ENCODE data around the gene SEL1L3.

SEL1L3 gene

DNA sequence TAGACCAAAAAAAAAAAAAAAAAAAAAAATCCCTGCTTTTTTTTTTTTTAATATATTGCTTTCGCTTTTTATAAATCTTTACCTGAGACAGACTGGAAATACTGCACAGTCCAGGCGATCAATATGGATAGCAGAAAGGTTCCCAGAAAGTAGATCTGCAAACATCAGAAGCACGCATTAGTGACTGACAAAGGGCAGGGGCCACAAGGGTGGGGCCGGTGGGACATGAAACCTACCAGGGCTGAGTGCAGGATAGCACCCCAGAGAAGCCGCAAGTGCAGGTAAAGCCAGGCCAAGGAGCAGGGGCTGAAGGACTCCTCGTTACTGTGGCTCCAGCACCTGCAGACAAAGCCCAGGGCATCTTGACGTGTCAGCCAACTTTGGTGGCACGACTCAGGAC lies 105.3 kb downstream of the SEL1L3 start:
- no peak for DNase-seq (ENCODE audit: low read depth in 1 of 2, low spot score in 1 of 2)

DNA sequence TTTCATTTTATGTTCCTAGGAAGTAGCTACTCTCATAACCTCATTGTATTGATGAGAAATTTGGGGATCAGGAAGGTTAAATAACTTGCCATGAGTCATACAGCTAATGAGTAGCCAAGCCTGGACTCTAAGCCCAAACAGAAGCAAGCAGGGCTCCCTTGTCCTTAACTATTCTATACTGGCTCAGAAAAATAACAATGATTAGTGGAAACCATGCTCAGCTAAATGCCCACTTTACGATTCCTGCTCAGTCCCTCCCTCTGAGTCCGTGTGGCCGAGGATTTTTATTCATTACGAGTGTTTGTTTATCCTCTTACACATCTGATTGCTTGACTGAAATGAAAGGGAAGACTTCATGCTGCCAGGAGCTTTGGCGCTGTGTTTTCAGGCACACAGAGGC lies 106.3 kb downstream of the SEL1L3 start:
- DNase-seq (ENCODE audit: low read depth in 1 of 2, low spot score in 1 of 2), result no peak

DNA sequence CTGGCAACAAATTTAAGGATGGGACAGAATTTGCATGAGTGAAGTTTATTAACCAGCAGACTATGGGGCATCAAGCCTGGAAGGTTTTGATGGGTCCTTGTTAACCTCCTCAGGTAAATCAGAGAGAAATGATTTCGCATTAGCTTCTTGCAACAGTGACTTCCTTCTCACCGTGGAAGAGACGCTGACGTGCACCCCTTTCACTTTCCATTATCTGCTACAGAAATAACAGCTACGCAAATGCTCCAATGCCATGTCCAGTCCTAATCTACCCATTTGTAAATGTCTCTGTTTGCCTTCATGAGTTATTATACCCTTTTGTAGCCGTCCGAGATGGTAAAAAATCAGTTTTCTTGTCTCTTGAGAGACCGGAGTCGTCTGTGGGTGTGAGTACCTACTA lies 106.9 kb downstream of the SEL1L3 start:
- DNase-seq (ENCODE audit: low read depth in 1 of 2, low spot score in 1 of 2), result no peak

DNA sequence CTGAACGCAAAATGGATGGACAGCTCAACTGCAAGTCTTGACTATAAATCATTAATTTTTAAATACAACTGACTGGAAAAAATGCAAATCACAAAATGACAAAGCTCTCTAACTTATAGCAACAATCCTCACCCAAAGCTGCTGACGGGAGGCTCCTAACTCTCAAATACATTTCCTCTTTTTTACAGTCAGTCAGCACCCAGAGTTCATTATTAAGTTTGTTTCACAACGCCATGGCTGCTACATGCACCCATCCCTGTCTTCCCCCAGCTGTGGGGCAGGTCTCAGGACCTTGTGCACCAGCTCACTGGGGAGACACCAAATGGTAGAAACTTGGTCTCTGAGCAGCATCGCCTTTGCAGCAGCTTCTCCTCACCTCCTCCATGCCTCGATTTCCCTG lies 109.5 kb downstream of the SEL1L3 start:
- no peak for DNase-seq (ENCODE audit: low read depth in 1 of 2, low spot score in 1 of 2)

DNA sequence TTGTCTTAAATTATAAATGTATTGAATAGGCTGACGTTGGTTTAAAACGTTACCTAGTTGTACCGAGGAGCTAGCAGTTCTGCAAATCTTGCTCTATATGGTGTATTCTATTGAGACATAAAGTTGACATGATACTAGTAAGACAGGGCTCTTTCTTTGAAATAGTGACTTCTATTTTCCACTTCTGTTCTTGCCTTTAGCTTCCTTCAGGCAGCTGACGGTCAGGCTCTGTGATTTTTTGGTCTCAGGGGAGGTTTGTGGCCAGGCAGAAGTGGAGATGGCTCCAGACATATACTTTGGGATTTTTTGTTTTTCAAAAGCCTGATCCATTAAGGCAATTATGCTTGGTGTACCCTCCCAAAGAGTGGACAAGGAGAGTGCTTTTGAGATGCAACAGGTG lies 111.9 kb downstream of the SEL1L3 start:
- no peak for DNase-seq (ENCODE audit: low read depth in 1 of 2, low spot score in 1 of 2)

DNA sequence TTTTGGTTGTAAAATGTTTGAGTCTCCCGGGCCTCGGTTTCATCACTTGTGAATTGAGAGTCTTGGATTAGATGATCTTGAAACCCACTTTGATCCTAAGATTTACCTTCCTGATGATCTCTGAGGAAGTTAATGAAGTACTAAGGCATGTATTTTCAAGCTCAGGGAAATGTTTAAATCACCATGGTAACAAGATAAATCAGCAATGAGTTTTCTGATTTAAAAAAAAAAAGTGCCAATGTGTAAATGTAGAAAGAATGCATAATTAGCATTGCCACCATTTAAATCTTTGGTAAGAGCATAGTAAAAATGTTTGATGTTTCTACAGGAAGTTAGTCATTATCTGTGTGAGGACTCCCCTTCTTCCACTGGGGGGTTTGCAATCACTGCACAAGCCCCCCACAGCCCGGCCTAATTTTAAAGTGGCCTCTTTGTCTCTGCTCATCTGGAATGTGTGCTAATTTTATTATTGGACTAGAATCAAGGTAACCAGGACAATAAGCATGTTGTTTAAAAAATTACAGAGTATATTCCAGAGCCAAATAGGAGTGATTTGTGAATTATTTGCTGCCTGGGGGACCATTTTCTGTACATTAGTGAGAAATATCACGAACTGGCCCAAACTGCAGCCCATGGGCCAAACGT lies 113.5 kb downstream of the SEL1L3 start:
- no peak for DNase-seq (ENCODE audit: low read depth in 1 of 2, low spot score in 1 of 2)

DNA sequence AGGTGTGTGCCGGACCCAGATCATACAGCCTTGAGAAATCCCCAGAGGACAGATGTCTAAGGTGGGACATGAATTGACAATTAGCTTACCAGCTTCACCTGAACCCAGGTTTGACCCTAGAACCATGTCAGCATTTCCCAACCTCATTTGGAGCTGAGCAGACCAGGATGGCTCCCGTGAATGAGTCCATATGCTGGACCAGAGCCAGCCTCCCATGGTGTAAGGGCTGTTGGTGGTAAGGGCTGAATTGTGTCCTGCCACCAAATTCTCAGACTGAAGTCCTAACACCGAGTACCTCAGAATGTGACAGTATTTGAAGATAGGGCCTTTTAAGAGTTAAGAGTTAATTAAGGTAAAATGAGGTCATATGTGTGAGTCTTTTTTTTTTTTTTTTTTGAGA lies 118.8 kb downstream of the SEL1L3 start:
- no peak for DNase-seq (ENCODE audit: low read depth in 1 of 2, low spot score in 1 of 2)

DNA sequence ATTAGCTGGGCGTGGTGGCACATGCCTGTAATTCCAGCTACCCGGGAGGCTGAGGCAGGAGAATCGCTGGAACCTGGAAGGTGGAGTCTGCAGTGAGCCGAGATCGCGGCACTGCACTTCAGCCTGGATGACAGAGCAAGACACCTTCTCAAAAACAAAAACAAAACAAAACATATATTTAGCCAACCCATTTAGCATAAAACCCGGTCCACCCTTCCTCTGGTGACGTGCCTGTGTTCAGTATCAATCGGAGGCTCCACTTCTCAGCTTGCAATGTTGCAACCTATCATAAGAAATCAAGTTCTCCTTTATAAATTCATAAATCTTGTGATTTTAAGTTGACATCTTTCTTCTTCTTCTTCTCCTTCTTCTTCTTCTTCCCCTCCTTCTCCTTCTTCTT lies 133.2 kb downstream of the SEL1L3 start:
- DNase-seq (ENCODE audit: low read depth in 1 of 2, low spot score in 1 of 2), result no peak

DNA sequence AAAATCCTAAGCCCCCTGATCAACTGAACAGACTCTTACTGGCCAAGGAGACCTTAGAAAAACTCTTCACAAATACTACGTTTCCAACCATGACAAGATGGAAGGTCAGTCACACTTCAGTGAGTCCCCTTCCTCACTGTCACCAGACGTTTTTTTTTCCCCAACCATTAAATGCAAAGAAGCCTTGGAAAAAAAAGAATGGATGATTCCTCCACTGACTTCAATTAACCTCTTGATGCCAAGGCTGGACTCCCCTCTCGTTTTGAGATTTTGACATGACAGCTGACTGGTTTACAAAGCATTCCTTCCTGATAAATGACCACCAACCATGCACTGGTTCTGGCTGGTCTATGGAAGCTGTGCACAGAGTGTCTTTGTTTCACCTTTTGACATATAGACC lies 133.9 kb downstream of the SEL1L3 start:
- no peak for DNase-seq (ENCODE audit: low read depth in 1 of 2, low spot score in 1 of 2)

DNA sequence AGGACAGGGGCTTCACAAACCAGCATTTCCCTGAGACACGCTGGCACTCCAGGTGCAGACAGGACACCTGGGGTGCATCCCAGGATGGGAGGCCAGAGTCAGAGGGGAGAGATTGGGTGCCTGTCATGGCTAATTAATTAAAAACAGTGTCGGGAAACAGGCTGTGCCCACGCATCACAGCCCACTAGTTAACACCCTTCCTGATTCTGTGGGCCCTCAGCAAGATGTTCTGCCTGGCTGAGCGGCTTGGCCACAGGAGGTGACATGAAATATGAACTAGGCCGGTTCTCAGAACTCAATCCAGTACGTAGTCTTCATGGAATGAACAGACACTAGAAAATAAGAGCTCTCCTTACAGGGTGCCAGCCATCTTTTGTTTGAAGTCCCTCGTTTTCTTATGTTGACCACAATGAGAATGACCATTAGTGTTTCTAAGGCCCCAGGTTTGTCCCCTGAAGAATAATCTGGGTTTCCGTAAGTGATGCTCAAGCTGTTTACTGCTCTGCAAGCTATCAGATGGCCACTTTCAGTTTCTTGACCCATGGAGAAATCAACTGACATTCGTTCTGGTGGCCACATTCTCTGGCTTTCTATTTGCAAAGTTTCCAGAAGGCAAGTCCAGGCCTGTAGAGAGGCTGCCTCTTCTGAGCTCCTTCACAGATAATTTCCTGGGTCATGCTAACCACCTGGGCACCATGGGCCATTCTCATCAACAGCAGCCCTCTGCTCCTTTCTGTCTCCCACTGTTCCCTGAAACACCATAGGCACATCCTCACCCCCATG lies 134.9 kb downstream of the SEL1L3 start:
- DNase-seq (ENCODE audit: low read depth in 1 of 2, low spot score in 1 of 2), result no peak

DNA sequence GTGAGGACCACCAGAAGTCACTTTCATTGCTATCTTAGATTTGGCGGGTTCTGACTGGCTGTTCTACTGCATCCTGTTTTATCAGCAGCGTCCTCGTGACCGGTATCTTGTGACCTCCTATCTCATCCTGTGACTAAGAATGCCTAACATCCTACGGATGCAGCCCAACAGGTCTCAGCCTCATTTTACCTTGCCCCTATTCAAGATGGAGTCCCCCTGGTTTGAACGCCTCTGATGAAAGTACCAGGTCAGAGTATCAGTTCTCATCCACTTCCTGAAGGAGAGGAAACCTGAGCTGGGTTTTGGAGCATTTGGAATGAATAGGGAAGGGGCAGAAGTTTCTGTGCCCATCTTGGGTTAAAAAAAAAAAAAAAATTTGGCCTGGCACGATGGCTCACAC lies 136.9 kb downstream of the SEL1L3 start:
- DNase-seq (ENCODE audit: low read depth in 1 of 2, low spot score in 1 of 2), result no peak

DNA sequence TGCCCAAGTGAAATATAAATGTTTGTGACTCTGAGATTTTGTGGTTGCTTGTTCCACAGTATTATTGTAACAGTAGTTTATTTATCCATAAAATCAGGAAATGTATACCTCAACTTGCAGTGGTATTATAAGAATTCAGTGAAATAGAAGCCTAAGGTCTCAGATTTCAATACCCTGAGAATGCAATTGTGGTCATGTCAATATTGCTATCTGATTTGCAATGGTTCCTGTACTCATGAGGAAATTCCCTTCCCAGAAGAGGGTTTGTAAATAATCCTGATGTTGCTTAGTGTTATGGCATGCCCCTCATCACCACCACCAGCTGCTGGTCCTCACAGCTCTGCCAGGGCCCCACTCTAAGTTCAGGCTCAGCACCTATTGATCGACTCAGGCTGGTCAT lies 139.4 kb downstream of the SEL1L3 start:
- no peak for DNase-seq (ENCODE audit: low read depth in 1 of 2, low spot score in 1 of 2)

DNA sequence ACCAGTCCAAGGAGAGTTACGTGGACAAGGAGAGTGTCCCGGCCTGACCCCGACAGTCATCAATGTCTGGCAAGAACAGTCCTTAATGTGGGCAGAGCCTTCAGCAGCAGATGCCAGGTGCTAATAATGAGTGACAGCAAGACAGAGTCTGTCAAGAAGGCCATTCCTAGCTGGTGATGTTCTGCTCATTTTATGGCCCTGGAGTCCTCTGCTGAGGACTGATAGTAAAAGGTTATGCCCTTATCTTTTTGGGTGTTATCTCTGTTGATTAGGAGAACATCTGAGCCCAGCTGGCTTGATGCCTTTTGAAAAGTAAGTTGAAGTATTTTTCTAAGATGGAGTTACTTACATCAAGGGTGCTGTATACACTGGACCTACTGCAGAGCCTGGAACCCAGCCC lies 139.8 kb downstream of the SEL1L3 start:
- no peak for DNase-seq (ENCODE audit: low read depth in 1 of 2, low spot score in 1 of 2)

DNA sequence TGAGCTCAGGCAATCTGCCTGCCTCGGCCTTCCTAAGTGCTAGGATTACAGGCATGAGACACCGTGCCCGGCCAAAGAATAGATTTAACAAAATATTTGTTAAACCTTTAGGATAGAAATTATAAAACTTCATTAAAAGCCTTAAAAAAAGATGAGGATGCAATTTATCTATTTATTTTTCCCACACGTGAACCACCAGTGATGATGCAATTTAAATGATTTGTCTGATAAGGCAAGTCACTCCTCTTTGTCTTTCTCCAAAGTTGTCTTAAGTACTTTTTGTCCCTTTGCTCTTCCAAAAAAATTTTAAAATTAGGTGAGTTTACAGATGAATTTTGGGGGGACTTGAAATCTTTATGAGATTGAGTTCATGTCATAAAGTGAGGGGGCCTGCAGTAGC lies 149.0 kb downstream of the SEL1L3 start:
- no peak for DNase-seq (ENCODE audit: low read depth in 1 of 2, low spot score in 1 of 2)

DNA sequence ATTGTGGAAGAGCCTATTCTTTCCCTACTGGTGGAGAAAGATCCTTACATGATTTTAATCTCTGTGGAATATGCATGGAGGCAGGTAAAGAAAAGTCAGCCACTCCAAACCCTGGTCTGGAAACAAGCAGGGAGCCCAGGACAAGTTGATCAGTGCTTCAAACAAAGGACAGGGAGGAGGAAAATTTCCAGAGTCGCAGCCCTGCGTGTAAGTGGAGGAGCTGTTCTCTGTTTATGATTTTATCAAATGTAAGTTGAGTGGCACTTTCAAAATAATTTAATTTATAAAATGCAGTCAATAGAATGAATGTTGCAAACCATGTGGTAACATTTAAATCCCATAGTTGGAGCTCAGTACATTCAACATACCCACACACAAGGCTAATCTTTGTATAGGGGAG lies 150.2 kb downstream of the SEL1L3 start:
- no peak for DNase-seq (ENCODE audit: low read depth in 1 of 2, low spot score in 1 of 2)

DNA sequence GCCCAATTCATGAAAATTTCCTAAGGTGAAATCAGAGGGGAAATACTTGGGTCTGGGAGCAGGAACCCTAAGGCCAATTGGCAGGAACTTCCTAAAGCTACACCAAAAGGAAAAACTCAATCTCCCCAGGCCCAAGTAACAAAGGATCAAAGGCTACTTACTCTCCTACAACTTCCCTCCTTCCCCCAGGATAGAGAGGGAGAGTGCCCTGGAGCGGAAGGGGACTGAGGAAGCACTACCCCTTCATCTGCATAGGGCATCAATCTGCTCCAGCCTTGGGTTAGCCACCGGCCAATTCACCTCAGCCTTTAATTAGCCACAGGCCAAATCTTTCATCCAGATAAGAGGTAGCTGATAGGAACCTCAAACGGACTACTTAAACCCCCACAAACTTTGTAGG lies 152.2 kb downstream of the SEL1L3 start:
- no peak for DNase-seq (ENCODE audit: low read depth in 1 of 2, low spot score in 1 of 2)

DNA sequence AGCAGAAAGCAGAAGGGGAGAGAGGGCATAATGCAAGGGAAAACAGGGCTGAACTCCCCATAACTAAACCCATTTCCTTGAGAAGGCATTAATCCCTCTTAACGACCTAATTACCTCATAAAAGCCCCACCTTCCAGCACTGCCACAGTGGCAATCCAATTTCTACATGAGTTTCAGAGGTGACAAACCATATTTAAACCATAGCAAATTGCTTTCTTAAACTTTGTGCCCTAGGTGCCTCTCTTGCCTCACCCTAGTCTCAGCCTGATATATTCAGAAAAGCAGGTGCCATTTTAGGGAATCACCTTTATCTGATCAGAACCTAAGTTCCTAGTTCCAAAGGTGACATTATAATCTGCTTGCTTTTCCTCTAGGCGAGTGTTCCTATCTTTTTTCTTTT lies 158.3 kb downstream of the SEL1L3 start:
- DNase-seq (ENCODE audit: low read depth in 1 of 2, low spot score in 1 of 2), result no peak

DNA sequence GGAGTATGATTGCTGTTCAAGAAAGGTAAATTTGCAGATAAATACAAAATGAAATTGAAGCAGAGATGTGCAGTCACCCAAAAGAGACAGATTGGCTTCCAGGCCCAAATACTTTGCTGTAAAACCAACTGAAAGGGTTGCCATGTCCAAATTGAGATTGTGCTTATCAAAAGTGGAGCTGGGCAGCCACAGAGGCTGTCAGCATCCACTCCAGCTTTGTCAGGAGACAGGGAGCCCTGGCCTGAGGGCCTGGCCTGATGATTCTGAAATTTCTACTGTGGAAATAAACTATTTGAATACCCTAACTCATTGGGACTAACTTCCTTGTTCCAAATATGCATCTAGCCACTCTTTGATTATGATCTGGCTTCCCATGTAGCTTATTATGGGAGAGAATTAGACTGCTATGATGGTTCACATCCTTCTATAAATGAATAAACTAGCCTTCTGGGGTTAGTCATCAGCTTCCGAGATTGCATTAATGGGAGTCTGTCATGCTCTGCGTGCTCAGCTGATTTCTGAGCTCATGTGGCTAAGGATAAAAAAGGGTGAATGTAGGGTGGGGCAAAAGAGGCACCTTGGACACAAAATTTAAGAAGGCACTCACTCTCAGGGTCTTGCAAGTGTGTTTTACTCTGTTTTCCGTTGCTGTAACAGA lies 158.9 kb downstream of the SEL1L3 start:
- no peak for DNase-seq (ENCODE audit: low read depth in 1 of 2, low spot score in 1 of 2)

DNA sequence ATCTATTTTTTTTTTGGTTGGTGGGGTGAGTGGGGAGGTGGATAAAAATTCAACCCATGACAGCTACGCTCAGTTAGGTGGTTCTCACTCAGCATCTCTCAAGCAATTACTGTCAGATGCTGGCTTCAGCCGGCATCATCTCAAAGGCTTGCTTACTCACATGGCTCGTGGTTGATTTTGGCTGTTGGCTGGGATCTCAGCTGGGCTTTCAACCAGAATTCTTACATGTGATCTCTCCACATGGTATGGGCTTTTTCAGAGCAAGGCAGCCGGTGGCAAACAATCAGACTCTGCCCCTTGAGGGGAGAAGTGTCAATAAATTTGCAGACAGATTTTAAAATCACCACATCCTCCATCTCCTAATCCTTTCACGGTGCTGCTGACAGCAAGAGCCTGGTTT lies 159.9 kb downstream of the SEL1L3 start:
- no peak for DNase-seq (ENCODE audit: low read depth in 1 of 2, low spot score in 1 of 2)

DNA sequence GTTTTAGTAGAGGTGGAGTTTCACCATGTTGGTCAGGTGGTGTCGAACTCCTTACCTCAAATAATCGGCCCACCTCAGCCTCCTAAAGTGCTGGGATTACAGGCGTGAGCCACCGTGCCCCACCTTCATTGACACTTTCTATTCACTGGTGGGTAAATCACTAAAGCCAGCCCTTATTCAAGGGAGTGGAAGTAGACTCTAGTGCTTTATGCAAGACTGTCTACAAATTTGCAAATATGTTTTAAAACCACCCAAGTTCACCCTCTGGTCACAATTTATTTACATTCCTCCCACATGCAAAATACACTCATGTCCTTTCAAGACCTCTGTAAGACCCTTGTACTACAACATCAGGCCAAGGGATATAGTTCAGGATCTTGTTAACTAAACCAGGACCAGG lies 162.1 kb downstream of the SEL1L3 start:
- DNase-seq (ENCODE audit: low read depth in 1 of 2, low spot score in 1 of 2), result no peak

DNA sequence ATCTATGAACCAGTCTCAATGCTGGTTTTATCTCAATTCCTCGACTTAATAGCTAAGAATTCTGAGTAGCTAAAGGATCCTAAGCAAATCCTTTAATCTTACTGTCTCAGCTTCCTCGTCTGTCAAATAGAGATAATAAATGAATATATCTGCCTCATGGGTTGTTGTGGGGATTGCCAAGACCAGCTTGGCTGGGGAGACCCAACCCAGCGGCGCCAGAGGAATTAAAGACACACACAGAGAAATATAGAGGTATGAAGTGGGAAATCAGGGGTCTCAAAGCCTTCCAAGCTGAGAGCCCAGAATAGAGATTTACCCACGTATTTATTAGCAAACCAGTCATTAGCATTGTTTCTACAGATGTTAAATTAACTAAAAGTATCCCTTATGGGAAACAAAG lies 165.3 kb downstream of the SEL1L3 start:
- no peak for DNase-seq (ENCODE audit: low read depth in 1 of 2, low spot score in 1 of 2)

All from stimulated activated CD4-positive, alpha-beta T cell treated with anti-CD3 and anti-CD28 coated beads, Interleukin-15, amount 100 ng/mL, for 1 hour (primary cell).